ENCODE data around the gene GRK3.

GRCh38 chr22:25766418-25766817 is 201.9 kb downstream of the GRK3 start:
- TF ChIP-seq EP300 (IDR thresholded peaks at IDR 0.05; ENCODE audit: borderline replicate concordance in 1 of 2, control insufficient read depth in 1 of 2, low read depth in 2 of 2, low read length in 2 of 2) (no peak), CTCF (IDR thresholded peaks at IDR 0.05 in 2 of 3, conservative IDR thresholded peaks at IDR 0.05 in 1 of 3; ENCODE audit: control insufficient read depth in 2 of 3, extremely low read depth in 1 of 3, insufficient read depth in 1 of 3, low read depth in 3 of 3, low read length in 3 of 3) (no peak), TAF1 (IDR thresholded peaks at IDR 0.05; ENCODE audit: borderline replicate concordance, low read depth, low read length) (no peak), POLR2A (IDR thresholded peaks at IDR 0.05; ENCODE audit: low read depth, low read length) (no peak), E2F8 (IDR thresholded peaks at IDR 0.05; ENCODE audit: low read depth, partially characterized antibody) (no peak), CBX3 (IDR thresholded peaks at IDR 0.05; ENCODE audit: borderline replicate concordance, low read depth) (no peak), ZNF622 (IDR thresholded peaks at IDR 0.05) (no peak)

Data from GM12878 (cell line).